Measurements from ENCODE around the gene PAM.

The PAM gene

DNA sequence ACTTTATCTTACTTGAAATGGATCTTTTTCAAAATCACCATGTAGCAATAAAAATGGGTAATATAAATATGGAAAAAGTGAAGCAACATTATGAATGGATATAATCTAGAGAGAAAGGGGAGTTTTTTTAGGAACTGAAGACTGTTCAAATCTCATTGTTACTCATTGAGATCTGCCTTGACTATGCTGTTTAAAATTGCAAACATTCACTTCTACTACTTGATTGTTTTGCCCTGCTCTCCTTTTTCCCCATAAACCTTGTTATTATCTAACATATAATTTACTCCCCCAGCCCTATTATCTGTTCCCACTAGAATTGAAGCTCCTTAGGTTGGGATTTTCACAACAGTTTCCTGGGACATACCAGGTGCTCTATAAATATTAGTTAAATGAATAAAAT lies 22.0 kb downstream of the PAM start:
- DNase-seq = no peak

DNA sequence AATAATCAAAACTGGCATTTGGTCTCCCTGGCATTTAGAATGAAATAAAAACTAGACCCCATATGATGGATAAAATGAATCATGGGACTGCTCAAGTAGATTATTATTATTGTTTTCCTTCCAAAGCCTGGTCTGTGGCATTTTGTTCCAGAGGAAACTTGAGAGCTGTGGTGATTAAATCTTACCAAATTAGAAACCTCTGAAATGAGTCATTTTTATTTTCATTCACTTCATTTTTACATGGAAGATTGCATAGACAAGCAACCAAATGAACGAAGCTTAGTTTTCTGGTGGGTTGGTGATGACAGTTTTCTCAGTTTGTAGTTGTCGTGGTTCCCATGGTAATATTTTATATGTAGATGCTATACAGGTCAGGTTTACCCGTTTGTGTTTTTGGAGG lies 23.4 kb downstream of the PAM start:
- no peak for DNase-seq

DNA sequence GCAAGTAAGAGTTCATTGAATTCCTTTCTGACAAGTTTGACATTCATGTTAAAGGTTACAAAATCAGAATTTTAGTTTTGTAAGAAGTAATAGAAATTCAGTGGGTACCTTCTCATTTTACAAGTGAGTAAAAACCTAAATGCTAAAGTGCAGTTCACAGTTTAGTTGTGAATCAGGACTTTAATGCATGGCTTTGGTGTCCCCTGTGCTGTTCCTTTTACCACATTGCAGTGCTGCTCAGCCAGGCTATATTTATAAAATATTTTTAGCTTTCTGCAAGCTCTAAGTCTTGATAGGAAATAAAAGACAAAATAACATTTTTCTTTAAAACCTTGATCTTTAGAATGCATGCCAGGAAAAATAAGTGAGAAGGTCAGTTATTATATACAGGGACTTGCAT lies 26.3 kb downstream of the PAM start:
- DNase-seq = no peak

DNA sequence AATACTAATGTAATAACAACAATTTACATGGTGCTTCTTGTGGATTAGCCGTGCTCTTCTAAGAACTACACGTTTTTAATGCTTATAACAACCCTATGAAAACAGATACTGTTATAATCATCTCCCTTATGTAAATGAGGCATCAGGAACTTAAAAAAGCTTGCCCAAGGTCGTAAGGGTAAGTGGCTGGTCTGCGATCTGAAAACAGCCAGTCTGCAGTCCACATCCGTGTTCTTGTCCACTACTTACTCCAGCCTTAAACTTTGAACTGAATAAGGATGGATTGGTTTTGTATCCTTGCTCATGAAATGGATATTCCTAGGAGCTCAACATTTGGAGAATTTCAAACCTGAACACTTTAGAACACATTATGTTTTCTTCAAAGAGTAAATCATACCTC lies 26.7 kb downstream of the PAM start:
- DNase-seq = no peak

DNA sequence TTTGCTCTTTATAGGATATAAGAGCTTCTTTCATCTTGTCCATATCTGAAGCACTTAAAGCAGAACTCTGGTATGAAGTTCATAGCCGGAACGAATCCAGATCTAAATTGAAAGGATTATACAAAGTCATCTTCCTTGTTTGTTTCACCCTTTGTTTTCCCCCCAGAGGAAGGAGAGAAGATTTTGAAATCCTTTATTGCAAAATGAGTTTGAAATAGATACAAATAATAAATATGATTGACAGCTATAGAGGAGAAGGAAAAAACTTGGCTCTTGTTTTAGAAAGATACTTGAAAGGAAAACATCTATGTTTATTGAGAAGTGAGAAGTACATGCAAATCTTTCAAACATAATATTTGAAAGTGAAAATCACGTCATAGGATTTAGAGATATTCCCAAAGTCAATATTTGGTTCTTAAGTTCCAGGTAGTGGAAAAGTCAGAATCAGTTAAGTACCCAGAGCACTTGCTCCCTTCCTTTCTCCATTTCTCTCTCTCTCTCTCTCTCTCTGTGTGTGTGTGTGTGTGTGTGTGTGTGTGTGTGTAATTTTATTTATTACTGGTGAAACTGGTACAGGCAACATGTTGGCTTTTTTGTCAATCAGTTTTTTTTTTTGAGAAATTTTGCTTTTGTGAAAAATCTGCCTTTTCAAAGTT lies 27.2 kb downstream of the PAM start:
- DNase-seq = no peak

DNA sequence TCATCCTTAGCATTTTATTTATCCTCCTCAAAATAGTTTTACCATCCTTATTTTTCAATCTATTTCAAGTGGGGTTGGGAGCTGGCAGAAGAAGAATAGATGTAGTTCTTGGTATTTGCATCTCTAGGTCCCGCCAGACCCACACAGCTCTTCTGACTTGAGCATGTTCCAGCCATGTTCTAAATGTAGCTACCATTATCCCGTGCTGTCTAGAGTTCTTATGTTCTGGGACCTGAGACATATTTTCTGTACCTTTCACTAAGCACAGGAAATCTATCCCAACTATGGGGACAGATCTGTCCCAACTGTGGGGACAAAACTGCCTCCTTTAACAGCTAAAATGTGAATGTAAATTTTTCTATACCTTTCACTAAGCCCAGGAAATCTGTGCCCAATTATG lies 32.0 kb downstream of the PAM start:
- DNase-seq = no peak

DNA sequence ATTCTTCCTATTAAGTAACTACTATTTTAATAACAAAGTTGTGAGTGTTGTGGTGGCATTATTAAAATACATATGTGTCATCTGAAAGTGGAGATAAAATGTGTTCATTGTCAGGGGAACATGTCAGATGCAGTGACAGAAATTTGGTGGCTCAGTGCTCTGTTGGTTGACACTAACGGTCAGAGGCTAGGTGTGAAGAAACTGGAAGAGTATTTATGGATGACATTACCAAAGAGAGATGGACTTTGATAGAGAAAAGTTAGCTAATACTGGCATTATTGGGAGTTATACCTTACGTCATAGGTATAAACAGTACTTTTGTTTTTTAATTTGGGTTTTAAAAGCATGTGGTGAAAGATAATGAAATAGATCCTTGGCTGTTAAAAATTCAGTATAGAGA lies 33.7 kb downstream of the PAM start:
- no peak for DNase-seq

DNA sequence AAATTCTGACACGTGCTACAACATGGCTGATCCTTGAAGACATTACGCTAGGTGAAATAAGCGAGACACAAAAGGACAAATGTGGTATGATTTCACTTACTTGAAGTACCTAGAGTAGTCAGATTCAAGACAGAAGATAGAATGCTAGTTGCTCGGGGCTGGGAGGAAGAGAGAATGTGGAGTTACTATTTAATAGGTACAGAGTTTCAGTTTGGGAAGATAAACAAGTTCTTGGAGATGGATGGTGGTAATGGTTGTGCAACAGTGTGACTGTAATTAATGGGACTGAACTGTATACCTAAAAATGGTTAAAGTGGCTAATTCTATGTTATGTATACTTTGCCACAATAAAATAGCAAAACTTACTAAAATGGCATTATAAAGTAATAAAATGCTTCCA lies 34.4 kb downstream of the PAM start:
- DNase-seq = no peak

DNA sequence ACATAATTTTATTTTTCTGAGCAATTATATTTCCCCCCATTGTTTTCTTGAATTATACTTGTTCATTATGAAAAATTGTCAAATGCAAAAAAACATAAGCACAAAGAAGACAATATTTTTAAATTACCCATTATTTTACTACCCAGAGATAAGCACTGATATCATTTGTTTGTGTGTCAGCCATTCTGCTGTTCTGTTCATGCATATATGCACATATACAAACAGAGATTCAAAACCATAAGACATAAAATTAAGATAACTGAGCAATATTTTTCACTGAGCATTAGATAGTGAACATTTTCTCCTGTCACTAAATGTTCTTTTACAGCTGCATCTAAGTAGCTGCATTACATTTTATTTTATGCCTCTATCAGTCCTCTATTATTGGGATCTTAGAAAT lies 35.6 kb downstream of the PAM start:
- DNase-seq = no peak

DNA sequence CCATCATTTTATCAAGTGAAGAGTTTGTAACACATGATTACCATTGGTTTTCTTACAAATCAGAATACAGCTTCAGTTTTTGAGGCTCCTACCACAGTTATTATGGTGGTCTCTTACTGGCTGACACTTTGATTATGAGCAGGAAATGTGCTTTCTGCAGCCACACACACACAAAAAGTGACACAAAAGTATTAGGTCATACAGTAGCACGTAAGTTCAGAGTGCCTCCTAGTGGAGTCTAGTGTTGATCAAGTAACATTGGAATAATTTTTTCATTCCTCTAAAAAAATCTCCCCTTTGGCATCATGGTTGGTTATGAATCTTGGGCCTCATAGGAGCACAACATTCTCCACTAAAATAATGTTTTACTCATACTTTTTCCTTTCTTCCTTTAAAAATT lies 37.6 kb downstream of the PAM start:
- DNase-seq = no peak

DNA sequence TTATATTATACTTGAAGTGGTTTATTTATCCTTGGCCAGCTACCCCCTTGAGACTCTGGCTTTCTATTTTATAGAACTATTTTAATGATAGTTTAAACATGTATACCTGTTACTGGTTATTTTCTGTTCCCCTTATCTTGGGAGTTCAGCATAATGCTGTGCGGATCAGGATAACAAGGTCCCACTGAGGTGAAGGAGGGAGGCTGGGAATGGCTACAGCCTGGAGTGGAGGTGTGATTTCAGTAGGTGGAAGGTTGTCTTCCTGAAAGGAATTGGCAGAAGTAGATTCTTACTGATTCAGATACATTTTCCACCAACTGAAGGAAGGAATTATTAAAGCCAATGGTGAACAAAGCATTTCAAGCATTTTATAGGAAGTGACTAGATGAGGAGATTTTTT lies 38.9 kb downstream of the PAM start:
- no peak for DNase-seq

DNA sequence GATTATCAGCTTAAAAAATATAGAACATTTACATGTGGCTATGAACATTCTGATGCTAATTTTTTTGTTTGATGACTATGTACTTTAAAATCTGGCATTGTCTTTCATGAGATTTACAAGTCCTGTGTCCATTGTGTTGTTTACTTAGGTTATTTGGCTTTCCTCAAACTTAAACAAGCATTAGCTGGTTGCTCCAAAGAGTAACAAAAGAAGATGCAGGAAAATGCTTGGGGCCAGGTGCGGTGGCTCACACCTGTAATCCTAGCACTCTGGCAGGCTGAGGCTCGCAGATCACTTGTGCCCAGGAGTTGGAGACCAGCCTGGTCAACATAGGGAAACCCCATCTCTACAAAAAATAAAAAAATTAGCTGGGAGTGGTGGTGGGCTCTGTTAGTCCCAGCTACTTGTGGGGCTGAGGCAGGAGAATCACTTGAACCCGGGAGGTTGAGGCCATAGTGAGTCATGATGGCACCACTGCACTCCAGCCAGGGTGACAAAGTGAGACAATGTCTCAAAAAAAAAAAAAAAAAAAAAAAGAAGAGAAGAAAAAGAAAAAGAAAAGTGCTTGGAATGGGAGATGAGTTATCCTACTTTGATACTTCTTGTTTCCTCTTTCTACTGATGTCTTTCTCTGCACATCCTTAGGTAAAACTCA lies 39.7 kb downstream of the PAM start:
- DNase-seq = no peak

DNA sequence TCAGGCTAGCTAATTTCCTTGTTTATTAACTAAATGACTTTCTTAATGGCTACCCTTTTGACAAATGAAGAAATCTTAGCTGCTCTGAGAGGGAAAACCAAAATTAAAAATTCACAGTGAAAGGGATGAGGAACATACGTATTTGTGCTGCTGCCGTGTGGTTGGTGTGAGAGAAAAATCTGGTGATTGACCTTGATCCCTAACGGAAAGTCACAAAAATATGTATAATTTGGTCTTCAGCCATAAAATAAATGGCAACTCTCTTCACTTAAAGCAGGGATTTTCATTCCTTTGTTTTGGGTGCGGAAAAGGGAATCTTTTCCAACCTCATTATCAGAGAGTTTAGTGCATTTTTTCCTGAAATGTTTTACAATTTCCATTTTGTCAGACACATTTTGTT lies 40.4 kb downstream of the PAM start:
- no peak for DNase-seq

DNA sequence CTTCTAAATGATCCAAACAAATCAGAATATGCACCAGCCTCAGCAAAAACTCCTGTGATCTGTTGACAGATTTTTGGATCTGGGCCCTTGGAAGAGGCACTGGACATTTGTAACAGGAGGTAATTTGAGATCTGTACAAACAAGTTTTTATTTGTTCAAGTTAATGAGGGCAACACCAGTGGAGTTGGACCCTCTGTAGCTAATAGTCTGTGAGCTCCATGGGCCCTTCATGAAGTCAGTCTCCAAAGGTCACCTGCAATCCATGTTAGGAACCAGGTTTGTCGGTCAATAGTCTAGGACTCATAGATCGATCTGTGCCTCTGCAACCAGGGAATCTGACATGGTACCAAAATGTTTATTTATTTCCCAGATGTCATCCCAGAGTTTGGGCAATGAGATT lies 40.9 kb downstream of the PAM start:
- DNase-seq = no peak

DNA sequence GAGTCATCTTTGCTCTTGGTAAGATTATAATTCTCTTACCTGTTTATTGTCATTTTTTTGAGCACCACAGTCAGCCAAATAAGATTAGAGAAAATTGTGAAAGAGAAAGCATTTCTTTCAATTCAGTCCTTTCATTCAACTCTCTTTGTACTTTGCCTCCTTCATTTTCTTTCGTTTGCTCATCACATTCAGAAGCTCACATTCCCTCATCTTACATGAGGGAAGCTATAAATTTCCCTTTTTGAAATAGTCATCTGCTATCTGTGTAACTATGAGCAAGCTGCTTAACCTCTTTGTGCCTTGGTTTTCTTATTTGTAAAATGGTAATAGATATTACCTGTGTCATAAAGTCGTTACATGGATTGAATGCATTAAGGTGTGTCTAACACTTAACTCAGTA lies 41.4 kb downstream of the PAM start:
- no peak for DNase-seq

DNA sequence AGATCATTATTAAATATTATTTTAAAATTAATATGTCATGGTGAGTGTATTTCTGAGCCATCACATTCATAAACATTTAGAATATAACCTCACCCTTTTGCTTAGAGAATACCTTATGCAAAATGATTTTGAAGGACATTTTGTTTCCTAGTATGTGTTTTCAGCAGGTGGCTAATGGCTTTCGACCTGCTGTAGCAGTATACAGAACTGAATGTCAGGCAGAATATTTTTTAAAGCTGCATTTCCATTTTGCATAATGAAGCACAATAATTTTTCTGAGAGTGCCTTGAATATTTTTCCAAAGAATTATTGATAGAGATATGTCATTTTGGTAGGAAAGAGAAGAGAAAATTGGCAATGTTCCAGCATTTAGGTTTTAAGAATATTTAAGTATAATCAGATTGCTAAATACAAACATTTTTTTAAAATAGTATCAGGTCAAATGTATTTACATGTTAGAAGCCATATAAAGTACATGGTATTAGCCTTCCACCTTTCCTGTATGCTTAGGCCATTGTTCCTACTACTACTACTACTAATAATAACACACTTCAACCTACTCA lies 42.3 kb downstream of the PAM start:
- DNase-seq = no peak

DNA sequence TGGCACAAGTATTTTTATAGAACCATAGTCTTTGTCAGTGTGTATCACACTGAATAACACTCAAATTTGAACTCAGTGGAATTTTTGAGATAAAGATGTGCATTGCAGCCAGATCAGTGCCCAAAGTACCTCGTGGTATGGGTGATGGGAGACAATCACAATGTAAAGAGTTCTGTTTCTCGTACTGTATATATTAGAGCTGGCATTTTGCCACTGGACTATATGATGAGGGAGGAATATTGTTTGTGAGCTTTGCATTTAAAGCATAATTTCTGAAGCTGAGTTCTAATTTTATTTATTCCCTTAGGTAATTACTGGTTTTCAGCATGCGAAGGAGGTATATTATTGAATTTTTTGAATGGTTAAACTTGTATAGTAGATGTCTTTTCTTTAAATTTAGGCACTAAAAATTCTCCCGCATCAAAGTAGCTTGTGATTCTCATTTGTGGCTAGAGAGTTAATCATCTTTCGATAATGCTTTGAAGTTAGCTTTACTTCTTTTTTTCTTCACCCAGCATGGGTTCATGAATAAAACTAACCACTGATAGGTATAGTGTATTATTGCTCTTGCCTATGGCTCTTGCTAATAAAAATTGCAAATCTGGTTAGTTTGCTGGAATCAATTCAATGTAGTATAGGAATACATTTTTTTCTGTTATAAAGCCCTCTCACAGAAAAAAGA lies 43.1 kb downstream of the PAM start:
- DNase-seq = no peak

DNA sequence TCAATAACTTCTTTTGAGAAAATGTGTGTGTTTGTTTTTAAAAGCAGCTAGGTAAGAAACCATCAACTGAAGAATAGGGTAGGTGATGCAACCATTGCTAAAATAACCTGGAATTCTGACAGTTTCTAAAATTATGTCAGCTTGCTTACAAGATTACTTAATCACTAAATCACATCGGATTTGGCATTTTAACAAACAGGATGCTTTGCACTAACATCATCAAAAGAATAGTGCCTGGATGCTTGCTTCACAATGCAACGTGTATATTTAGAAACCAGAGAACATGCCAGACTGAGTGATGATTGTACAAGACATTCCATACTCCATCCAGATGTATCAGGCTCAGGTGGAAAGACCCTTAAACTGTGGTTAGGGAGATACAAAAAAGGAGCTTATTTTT lies 43.9 kb downstream of the PAM start:
- DNase-seq = no peak

DNA sequence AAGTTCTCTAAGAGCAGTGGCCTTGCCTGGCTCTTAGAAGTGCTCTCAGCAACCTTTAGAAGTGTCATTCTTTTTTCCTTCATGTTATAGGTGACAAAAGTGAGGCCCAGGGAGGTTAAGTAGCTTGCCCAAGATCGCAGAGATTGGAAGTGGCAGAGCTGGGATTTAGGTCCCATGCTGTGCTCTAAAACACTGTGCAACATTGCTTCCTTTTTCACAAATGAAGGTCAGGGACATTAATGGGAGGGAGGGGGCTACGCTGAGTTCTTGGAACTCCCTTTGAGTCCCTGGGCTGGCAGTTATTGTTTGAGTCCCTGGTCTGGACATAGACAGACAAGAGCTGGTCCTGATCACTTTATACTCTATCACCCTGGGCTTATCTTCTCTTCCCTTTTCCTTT lies 45.3 kb downstream of the PAM start:
- no peak for DNase-seq

DNA sequence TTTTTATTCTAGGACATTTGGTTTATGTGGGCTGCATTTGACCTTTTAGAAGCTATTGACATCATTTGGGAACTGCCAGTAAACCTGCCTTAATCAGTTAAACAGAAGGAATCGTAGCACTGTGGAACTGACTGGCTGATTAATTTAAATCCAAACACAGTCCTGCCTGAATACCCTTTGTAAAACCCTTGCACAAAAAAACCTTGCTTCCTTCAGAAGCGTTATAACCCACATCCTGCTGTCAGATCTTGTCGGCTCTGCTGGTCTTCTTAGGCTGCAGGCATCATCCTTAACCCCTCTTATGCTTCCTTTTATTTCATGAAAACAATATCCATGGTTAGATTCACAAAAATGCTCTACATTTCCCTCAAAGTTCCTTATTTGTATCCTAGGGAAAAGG lies 46.3 kb downstream of the PAM start:
- DNase-seq = no peak

DNA sequence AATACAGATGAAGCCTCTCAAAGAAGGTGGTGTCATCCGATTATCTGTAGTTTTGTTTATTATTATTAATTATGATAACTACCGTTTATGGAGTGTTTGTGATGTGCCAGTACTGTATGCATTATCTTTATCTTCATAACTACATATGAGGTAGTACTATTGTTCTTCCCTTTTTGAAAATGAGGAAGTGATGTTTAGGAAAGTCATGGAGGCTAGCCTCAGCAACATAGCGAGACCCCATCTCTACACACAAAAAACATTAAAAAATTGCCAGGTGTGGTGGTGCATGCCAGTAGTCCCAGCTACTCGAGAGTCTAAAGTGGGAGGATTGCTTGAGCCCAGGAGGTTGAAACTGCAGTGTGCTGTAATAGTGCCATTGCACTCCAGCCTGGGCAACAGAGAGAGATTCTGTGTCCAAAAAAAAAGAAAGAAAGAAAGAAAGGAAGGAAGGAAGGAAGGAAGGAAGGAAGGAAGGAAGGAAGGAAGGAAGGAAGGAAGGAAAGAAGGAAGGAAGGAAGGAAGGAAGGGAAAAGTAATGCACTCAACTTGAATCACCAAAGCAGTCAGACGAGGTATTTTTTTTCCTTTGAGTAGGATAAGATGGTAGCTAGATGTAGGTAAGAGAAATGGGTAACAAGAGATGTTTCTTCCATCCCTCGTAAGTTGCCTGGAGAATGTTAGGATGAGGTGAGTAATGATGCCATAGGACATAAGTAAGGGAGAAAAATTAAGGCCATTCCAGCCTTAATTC lies 47.8 kb downstream of the PAM start:
- DNase-seq = no peak

DNA sequence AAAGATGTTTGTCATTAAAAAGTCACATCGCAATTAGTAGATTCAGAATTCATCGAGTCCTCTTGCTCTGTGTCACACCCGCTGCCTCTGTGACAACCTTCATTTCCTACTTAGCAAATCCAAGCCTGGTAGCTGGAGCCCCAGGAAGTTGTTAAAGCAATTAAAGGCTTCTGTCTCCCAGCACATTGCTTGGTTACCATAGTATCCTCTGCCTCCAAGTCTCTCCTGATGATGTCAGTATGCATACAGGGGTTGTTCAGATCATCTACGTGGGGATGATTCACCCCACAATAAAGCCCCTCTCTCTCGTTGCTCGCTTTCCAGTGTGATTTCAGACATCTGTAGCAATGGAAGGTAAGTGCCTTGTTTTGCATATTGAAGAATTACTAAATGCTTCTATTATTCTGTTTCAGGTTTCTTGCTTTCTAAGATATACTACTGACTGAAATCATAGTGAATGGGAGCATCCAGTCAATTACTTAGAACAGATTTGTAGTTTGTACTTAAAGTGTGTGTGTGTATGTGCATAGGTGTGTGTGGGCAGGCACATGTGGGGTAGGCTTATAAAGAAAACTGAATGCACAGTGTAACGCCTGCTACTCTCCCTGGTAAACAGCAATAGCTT lies 52.9 kb downstream of the PAM start:
- peak in 7 of 56 donors; percentile 2 to 13 (median 5) for DNase-seq
